Naive thymus-derived CD4-positive, alpha-beta T cell (primary cell): Measurements from ENCODE around the gene FLNC. TPM values are rescaled to one million over a fixed set of nuclear protein-coding genes. Genes with fewer than 3 reads are reported as not detected.

Source experiments
- ATAC-seq: fragments of 150-1000 bp; cut with Tn5 transposase; 2 replicates; pipeline ENCODE4 v1.10.0; 2021; ENCODE audit warnings: mild to moderate bottlenecking, moderate library complexity
- CTCF ChIA-PET: fragments of 350-600 bp; sonication (Branson Sonifier 250); formaldehyde crosslinking; loops from one replicate; lab custom pipeline; 2021; ENCODE audit warnings: antibody characterized with exemption; lab: Charles Lee
- POLR2A ChIA-PET: fragments of 350-600 bp; sonication (Branson Sonifier 250); formaldehyde crosslinking; loops from one replicate; lab custom pipeline; 2021; ENCODE audit warnings: antibody characterized with exemption, inconsistent platforms; lab: Charles Lee
- DNase-seq, 9 donors: peaks; one replicate each; pipeline versions ENCODE4 v3.0.0 to v3.0.0-alpha.2; 2020 to 2022; ENCODE audit warnings: mixed read lengths in 1 of 9
- H3K27ac ChIP-seq: one replicate; pipeline ENCODE4 v1.7.0; 2013; ENCODE audit warnings: mild to moderate bottlenecking, low read depth, low read length, moderate library complexity
- H3K27me3 ChIP-seq, 2 donors: one replicate each; pipeline ENCODE4 v1.7.0; 2013; ENCODE audit warnings: low read length in 2 of 2, mild to moderate bottlenecking in 2 of 2, moderate library complexity in 2 of 2; ENCODE audit not compliant: control insufficient read depth in 2 of 2, insufficient read depth in 2 of 2
- H3K36me3 ChIP-seq, 3 experiments: 1 replicate in 2 of 3; 2 replicates in 1 of 3; pipeline ENCODE4 v1.7.0; 2013; ENCODE audit warnings: low read length in 3 of 3, mild to moderate bottlenecking in 3 of 3, moderate library complexity in 1 of 3; ENCODE audit not compliant: insufficient read depth in 3 of 3, control insufficient read depth in 2 of 3
- H3K4me1 ChIP-seq, 2 donors: one replicate each; pipeline ENCODE4 v1.7.0; 2013; ENCODE audit warnings: low read length in 2 of 2, mild to moderate bottlenecking in 2 of 2, moderate library complexity in 1 of 2; ENCODE audit not compliant: control insufficient read depth in 2 of 2, insufficient read depth in 2 of 2
- H3K4me3 ChIP-seq: 2 replicates; pipeline ENCODE4 v1.7.0; 2013; ENCODE audit warnings: mild to moderate bottlenecking, low read length
- H3K9me3 ChIP-seq, 3 experiments: 1 replicate in 2 of 3; 2 replicates in 1 of 3; pipeline ENCODE4 v1.7.0; 2013; ENCODE audit warnings: low read length in 3 of 3; ENCODE audit not compliant: control insufficient read depth in 2 of 3
- H3K27ac Mint-ChIP-seq, 9 donors: one replicate each; pipeline ENCODE4 v1.8.0; 2020 to 2022; ENCODE audit warnings: mixed read lengths in 9 of 9, mild to moderate bottlenecking in 8 of 9, moderate library complexity in 5 of 9, inconsistent platforms in 2 of 9
- H3K27me3 Mint-ChIP-seq, 5 donors: one replicate each; pipeline ENCODE4 v1.8.0; 2021 to 2022; ENCODE audit warnings: mixed read lengths in 5 of 5, mild to moderate bottlenecking in 1 of 5
- H3K36me3 Mint-ChIP-seq, 5 donors: one replicate each; pipeline ENCODE4 v1.8.0; 2020 to 2022; ENCODE audit warnings: mixed read lengths in 5 of 5, mild to moderate bottlenecking in 3 of 5, inconsistent platforms in 1 of 5
- H3K4me1 Mint-ChIP-seq, 7 donors: one replicate each; pipeline ENCODE4 v1.8.0; 2020 to 2022; ENCODE audit warnings: mixed read lengths in 7 of 7, mild to moderate bottlenecking in 3 of 7, inconsistent platforms in 1 of 7
- H3K4me3 Mint-ChIP-seq, 10 donors: one replicate each; pipeline ENCODE4 v1.8.0; 2020 to 2022; ENCODE audit warnings: mild to moderate bottlenecking in 10 of 10, mixed read lengths in 10 of 10, moderate library complexity in 6 of 10, inconsistent platforms in 2 of 10
- H3K9me3 Mint-ChIP-seq, 11 donors: one replicate each; pipeline ENCODE4 v1.8.0; 2020 to 2022; ENCODE audit warnings: mixed read lengths in 11 of 11, mild to moderate bottlenecking in 4 of 11, inconsistent platforms in 1 of 11, moderate library complexity in 1 of 11
- intact Hi-C, 2 donors: fragments of 100-400 bp; cut with micrococcal nuclease; formaldehyde crosslinking; loops; one replicate each; pipeline ENCODE4 v1.15.1; 2023
- polyA plus RNA-seq, 2 donors: library from polyadenylated mRNA; unstranded; fragments of 300-500 nt; fragmentation: Illumina TruSeq; gene quantifications; one replicate each; pipeline ENCODE4 v1.2.3, GENCODE V29; 2021
- total RNA-seq, 6 experiments: library from RNA in 5 of 6; stranded (reverse) in 5 of 6; gene quantifications; 1 replicate in 5 of 6; 2 replicates in 1 of 6; pipeline ENCODE4 v1.2.3 and lab custom pipeline; 2021 to 2026

FLNC gene
- total and polyA plus RNA-seq, 7 experiments from 2014 or later, result 0.05 to 0.19 TPM; not detected in 5

- peaks cover 0 to 5% (median under 1%) of the 10 kb centered on the region in 11 donors for H3K9me3 Mint-ChIP-seq
- POLR2A ChIA-PET, result no interaction called here
- no peaks in the 10 kb centered on the region for H3K4me1 Mint-ChIP-seq
- DNase-seq, result no peak
- intact Hi-C loops, result no loop called here
- no peaks in the 10 kb centered on the region for H3K4me1 ChIP-seq
- CTCF ChIA-PET, result no interaction called here
- no peaks in the 10 kb centered on the region for H3K9me3 ChIP-seq
- no peaks in the 10 kb centered on the region for H3K36me3 ChIP-seq
- no peaks in the 10 kb centered on the region for H3K27me3 ChIP-seq
- H3K4me3 Mint-ChIP-seq, result no peak overlapping the region
- H3K27ac ChIP-seq, result no peak overlapping the region
- peaks cover 0 to 3% (median 0%) of the 10 kb centered on the region in 5 donors for H3K36me3 Mint-ChIP-seq
- no peak for ATAC-seq
- H3K4me3 ChIP-seq, result no peak overlapping the region
- H3K27me3 Mint-ChIP-seq, result peaks cover 8 to 22% (median 14%) of the 10 kb centered on the region in 5 donors
- no peak overlapping the region for H3K27ac Mint-ChIP-seq
Observed at GRCh38 chr7:128893251-128894100, 63.3 kb downstream of the FLNC start.

DNA sequence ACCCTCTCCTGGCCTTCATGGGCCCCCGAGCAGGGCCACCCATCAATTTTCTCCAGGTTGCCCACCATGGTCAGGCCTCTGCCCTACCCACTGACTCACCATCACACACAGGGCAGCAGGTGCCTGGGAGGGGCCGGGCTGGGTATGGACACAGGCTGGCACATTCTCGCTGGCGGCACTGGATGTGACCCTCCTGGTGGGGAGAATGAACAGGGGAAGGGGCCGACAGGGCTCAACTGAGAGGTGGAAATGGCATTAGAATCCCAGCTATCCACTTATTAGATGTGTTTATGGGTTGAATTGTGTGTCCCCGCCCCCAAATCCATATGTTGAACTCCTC, 63.9 kb downstream of the FLNC start:
- Mint-ChIP-seq H3K27me3 (peaks cover 10 to 23% (median 14%) of the 10 kb centered on the region in 5 donors), H3K4me3 (no peak overlapping the region), H3K36me3 (peaks cover 0 to 4% (median 0%) of the 10 kb centered on the region in 5 donors), H3K27ac (no peak overlapping the region), H3K9me3 (peaks cover 0 to 8% (median 2%) of the 10 kb centered on the region in 11 donors), H3K4me1 (no peaks in the 10 kb centered on the region)
- no peak for ATAC-seq
- ChIA-PET POLR2A (no interaction called here), CTCF (no interaction called here)
- Histone ChIP-seq H3K4me3 (no peak overlapping the region), H3K27ac (no peak overlapping the region), H3K4me1 (no peaks in the 10 kb centered on the region), H3K36me3 (no peaks in the 10 kb centered on the region), H3K27me3 (no peaks in the 10 kb centered on the region), H3K9me3 (no peaks in the 10 kb centered on the region)
- intact Hi-C loops, result no loop called here
- DNase-seq, result no peak

GRCh38 chr7:128895320-128895719, 65.1 kb downstream of the FLNC start:
- DNase-seq (no peak), ATAC-seq (no peak)
- Mint-ChIP-seq H3K9me3 (peaks cover 0 to 8% (median 2%) of the 10 kb centered on the region in 11 donors), H3K4me1 (no peaks in the 10 kb centered on the region), H3K27ac (no peak overlapping the region), H3K36me3 (peaks cover 0 to 4% (median 0%) of the 10 kb centered on the region in 5 donors), H3K4me3 (no peak overlapping the region), H3K27me3 (peaks cover 4 to 15% (median 4%) of the 10 kb centered on the region in 5 donors)
- H3K4me3 ChIP-seq, result no peak overlapping the region
- CTCF ChIA-PET, result no interaction called here
- no peaks in the 10 kb centered on the region for H3K36me3 ChIP-seq
- no peaks in the 10 kb centered on the region for H3K9me3 ChIP-seq
- intact Hi-C loops, result no loop called here
- POLR2A ChIA-PET, result no interaction called here
- H3K4me1 ChIP-seq, result no peaks in the 10 kb centered on the region
- H3K27ac ChIP-seq, result no peak overlapping the region
- no peaks in the 10 kb centered on the region for H3K27me3 ChIP-seq

DNA sequence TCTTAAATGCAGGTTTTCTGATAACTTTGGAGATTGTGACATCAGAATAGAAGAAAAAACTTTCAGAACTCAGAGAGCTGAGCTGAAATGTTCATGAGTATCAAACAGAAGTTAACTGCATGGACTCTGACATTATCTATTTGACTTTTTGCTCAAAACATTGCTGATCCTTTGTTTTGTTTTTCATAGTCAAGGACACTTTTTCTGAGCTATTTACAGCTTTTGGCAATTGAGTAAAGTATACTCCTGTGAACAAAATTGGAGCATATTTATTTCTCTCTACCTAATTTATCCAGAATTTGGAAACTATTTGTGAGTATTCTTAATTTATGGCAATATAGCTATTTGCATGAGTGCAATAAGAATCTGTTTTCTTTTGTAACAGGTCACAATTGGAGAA, 69.2 kb downstream of the FLNC start:
- ChIA-PET POLR2A (no interaction called here), CTCF (interaction anchor here (0.6 kb wide), 1 partner anchor 185 kb away, joined by 4 read pairs; no protein-coding TSS in a partner anchor)
- Histone ChIP-seq H3K27me3 (no peaks in the 10 kb centered on the region), H3K36me3 (no peaks in the 10 kb centered on the region), H3K4me3 (no peak overlapping the region), H3K27ac (no peak overlapping the region), H3K9me3 (no peaks in the 10 kb centered on the region), H3K4me1 (no peaks in the 10 kb centered on the region)
- DNase-seq (no peak), ATAC-seq (no peak)
- H3K4me1 Mint-ChIP-seq, result peaks cover 0 to 1% (median 0%) of the 10 kb centered on the region in 7 donors
- intact Hi-C loops, result no loop called here
- H3K36me3 Mint-ChIP-seq, result peaks cover 0 to 4% (median 0%) of the 10 kb centered on the region in 5 donors
- H3K27ac Mint-ChIP-seq, result no peak overlapping the region
- no peak overlapping the region for H3K4me3 Mint-ChIP-seq
- peaks cover 5 to 16% (median 9%) of the 10 kb centered on the region in 5 donors for H3K27me3 Mint-ChIP-seq
- peaks cover 0 to 11% (median 2%) of the 10 kb centered on the region in 11 donors for H3K9me3 Mint-ChIP-seq

GRCh38 chr7:128900237-128900636, 70.0 kb downstream of the FLNC start:
- peaks cover 0 to 4% (median 0%) of the 10 kb centered on the region in 5 donors for H3K36me3 Mint-ChIP-seq

GRCh38 chr7:128902761-128903585, 72.8 kb downstream of the FLNC start:
- Histone ChIP-seq H3K4me1 (no peaks in the 10 kb centered on the region), H3K27ac (no peak overlapping the region), H3K36me3 (no peaks in the 10 kb centered on the region), H3K9me3 (no peaks in the 10 kb centered on the region), H3K4me3 (no peak overlapping the region), H3K27me3 (no peaks in the 10 kb centered on the region)
- Mint-ChIP-seq H3K27ac (peak overlapping the region in 2 of 9 donors; percentile 26 to 27), H3K9me3 (peaks cover 0 to 11% (median 2%) of the 10 kb centered on the region in 11 donors), H3K4me1 (peaks cover 0 to 8% (median 0%) of the 10 kb centered on the region in 7 donors), H3K27me3 (peaks cover 15 to 29% (median 26%) of the 10 kb centered on the region in 5 donors), H3K36me3 (peaks cover 0 to 4% (median 0%) of the 10 kb centered on the region in 5 donors), H3K4me3 (no peak overlapping the region)
- DNase-seq (no peak), ATAC-seq (no peak)
- intact Hi-C loops, result loop anchor here in 1 of 2 donors (5.0 kb wide), 1 partner anchor 44 kb away; no protein-coding TSS in a partner anchor
- POLR2A ChIA-PET, result interaction anchor here (0.6 kb wide), 1 partner anchor 69 kb away, joined by 3 read pairs; no protein-coding TSS in a partner anchor
- CTCF ChIA-PET, result interaction anchor here (0.6 to 1.2 kb wide), 2 partner anchors 189 kb away, joined by 3 to 7 read pairs; no protein-coding TSS in a partner anchor

More at GRCh38 chr7:128900237-128900636, 70.0 kb downstream of the FLNC start:
- H3K27me3 ChIP-seq, result no peaks in the 10 kb centered on the region
- H3K4me3 ChIP-seq, result no peak overlapping the region
- Mint-ChIP-seq H3K27me3 (peaks cover 6 to 16% (median 9%) of the 10 kb centered on the region in 5 donors), H3K9me3 (peaks cover 0 to 11% (median 2%) of the 10 kb centered on the region in 11 donors), H3K4me1 (peaks cover 0 to 8% (median 0%) of the 10 kb centered on the region in 7 donors), H3K27ac (no peak overlapping the region), H3K4me3 (no peak overlapping the region)
- ChIA-PET POLR2A (no interaction called here), CTCF (no interaction called here)
- no peak overlapping the region for H3K27ac ChIP-seq
- intact Hi-C loops, result loop anchor here in 1 of 2 donors (5.0 kb wide), 1 partner anchor 47 kb away; no protein-coding TSS in a partner anchor
- DNase-seq (no peak), ATAC-seq (no peak)
- no peaks in the 10 kb centered on the region for H3K4me1 ChIP-seq
- H3K36me3 ChIP-seq, result no peaks in the 10 kb centered on the region
- no peaks in the 10 kb centered on the region for H3K9me3 ChIP-seq
